Neural progenitor cell (in vitro differentiated cells): ENCODE data around the gene PLP2.

Experiments used
- EZH2 ChIP-seq: fragments of 200-600 bp; sonication (generic); IDR thresholded peaks from 2 replicates; pipeline ENCODE4 v1.6.1; 2017; ENCODE audit warnings: antibody characterized with exemption, mild to moderate bottlenecking, moderate library complexity
- EZH2phosphoT487 ChIP-seq: fragments of 200-600 bp; sonication (generic); IDR thresholded peaks from 2 replicates; pipeline ENCODE4 v1.6.1; 2017; ENCODE audit warnings: antibody characterized with exemption
- TF ChIP-seq, protein P1 (sequence below): fragments of 200-600 bp; sonication (generic); IDR thresholded peaks from 2 replicates; pipeline ENCODE4 v1.5.1; 2017; ENCODE audit warnings: antibody characterized with exemption, mild to moderate bottlenecking

DNA sequence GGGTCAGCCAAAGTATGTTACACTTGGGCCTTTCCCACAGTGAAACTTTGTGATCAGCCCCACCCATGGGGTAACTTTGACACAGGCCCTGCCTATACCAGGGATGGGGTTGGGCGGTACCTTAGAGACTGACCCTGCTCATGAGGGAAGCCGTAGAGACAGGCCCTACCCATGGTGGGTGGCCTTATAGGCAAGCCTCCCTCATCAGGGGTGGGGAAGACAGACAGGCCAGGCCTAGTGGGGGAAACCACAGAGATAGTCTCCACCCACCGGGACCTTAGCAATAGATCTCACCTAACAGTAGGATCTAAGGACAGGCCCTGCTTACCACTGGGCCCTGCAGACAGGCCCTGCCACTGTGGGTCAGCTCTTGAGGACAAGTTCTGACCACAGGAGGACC, 6.8 kb downstream of the PLP2 start:
- TF ChIP-seq, protein P1, sequence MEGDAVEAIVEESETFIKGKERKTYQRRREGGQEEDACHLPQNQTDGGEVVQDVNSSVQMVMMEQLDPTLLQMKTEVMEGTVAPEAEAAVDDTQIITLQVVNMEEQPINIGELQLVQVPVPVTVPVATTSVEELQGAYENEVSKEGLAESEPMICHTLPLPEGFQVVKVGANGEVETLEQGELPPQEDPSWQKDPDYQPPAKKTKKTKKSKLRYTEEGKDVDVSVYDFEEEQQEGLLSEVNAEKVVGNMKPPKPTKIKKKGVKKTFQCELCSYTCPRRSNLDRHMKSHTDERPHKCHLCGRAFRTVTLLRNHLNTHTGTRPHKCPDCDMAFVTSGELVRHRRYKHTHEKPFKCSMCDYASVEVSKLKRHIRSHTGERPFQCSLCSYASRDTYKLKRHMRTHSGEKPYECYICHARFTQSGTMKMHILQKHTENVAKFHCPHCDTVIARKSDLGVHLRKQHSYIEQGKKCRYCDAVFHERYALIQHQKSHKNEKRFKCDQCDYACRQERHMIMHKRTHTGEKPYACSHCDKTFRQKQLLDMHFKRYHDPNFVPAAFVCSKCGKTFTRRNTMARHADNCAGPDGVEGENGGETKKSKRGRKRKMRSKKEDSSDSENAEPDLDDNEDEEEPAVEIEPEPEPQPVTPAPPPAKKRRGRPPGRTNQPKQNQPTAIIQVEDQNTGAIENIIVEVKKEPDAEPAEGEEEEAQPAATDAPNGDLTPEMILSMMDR: no peak
- no peak for TF ChIP-seq EZH2
- no peak for TF ChIP-seq EZH2phosphoT487
